ENCODE data around the gene HSD17B7.
"Not testable (repeated sequence)": the region's sequence is repeated elsewhere in the genome, so short reads cannot be mapped to it uniquely, and the experiment has no call there.

GRCh38 chr1:162746264-162746942, 44.1 kb upstream of the HSD17B7 start:
- not testable (repeated sequence) for TF ChIP-seq POLR2A (IDR thresholded peaks at IDR 0.05; ENCODE audit: control extremely low read depth in 1 of 2, low read depth in 2 of 2, low read length in 2 of 2); EZH2 (IDR thresholded peaks at IDR 0.05; ENCODE audit: low read depth, low read length, severe bottlenecking); JUN (IDR thresholded peaks at IDR 0.05; ENCODE audit: low read depth, low read length); CREB1 (IDR thresholded peaks at IDR 0.05); RXRA (IDR thresholded peaks at IDR 0.05; ENCODE audit: insufficient read depth, low read depth, low read length); YY1 (IDR thresholded peaks at IDR 0.05; ENCODE audit: low read depth, low read length); EGR1 (IDR thresholded peaks at IDR 0.05; ENCODE audit: borderline replicate concordance, low read depth, low read length); GABPA (IDR thresholded peaks at IDR 0.05; ENCODE audit: borderline replicate concordance, insufficient read depth, low read length); TAF1 (IDR thresholded peaks at IDR 0.05; ENCODE audit: low read depth, low read length); JUND (IDR thresholded peaks at IDR 0.05; ENCODE audit: low read length)
- TF ChIP-seq, protein P1, sequence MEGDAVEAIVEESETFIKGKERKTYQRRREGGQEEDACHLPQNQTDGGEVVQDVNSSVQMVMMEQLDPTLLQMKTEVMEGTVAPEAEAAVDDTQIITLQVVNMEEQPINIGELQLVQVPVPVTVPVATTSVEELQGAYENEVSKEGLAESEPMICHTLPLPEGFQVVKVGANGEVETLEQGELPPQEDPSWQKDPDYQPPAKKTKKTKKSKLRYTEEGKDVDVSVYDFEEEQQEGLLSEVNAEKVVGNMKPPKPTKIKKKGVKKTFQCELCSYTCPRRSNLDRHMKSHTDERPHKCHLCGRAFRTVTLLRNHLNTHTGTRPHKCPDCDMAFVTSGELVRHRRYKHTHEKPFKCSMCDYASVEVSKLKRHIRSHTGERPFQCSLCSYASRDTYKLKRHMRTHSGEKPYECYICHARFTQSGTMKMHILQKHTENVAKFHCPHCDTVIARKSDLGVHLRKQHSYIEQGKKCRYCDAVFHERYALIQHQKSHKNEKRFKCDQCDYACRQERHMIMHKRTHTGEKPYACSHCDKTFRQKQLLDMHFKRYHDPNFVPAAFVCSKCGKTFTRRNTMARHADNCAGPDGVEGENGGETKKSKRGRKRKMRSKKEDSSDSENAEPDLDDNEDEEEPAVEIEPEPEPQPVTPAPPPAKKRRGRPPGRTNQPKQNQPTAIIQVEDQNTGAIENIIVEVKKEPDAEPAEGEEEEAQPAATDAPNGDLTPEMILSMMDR (IDR thresholded peaks at IDR 0.05; ENCODE audit: control extremely low read depth in 1 of 3, insufficient read depth in 1 of 3, low read depth in 1 of 3, low read length in 3 of 3): not testable (repeated sequence)
